Osteocyte (in vitro differentiated cells): Measurements from ENCODE around the gene TMEM145. TPM values are rescaled to one million over a fixed set of nuclear protein-coding genes. Genes with fewer than 3 reads are reported as not detected.

Experiments used
- DNase-seq: peaks from one replicate; pipeline ENCODE4 v3.0.0; 2021; ENCODE audit warnings: mixed read lengths; ENCODE audit not compliant: unreplicated experiment; ENCODE audit errors: extremely low spot score
- H3K27ac Mint-ChIP-seq: one replicate; pipeline ENCODE4 v1.8.0; 2021; ENCODE audit warnings: mild to moderate bottlenecking, mixed read lengths; ENCODE audit not compliant: unreplicated experiment
- H3K27me3 Mint-ChIP-seq: one replicate; pipeline ENCODE4 v1.8.0; 2021; ENCODE audit warnings: mixed read lengths; ENCODE audit not compliant: unreplicated experiment
- H3K36me3 Mint-ChIP-seq: one replicate; pipeline ENCODE4 v1.8.0; 2021; ENCODE audit warnings: mixed read lengths; ENCODE audit not compliant: unreplicated experiment
- H3K4me1 Mint-ChIP-seq: one replicate; pipeline ENCODE4 v1.8.0; 2021; ENCODE audit warnings: mixed read lengths; ENCODE audit not compliant: unreplicated experiment
- H3K4me3 Mint-ChIP-seq: one replicate; pipeline ENCODE4 v1.8.0; 2021; ENCODE audit warnings: mild to moderate bottlenecking, moderate library complexity, mixed read lengths; ENCODE audit not compliant: unreplicated experiment
- H3K9me3 Mint-ChIP-seq: one replicate; pipeline ENCODE4 v1.8.0; 2021; ENCODE audit warnings: mixed read lengths; ENCODE audit not compliant: unreplicated experiment
- total RNA-seq: library from RNA; stranded (reverse); gene quantifications from 2 replicates; pipeline ENCODE4 v1.2.1, GENCODE V29; 2021
- TF ChIP-seq, protein P1 (sequence below): fragments of 200-600 bp; sonication (generic); IDR thresholded peaks from 2 replicates; pipeline ENCODE4 v1.5.0; 2021; ENCODE audit warnings: antibody characterized with exemption, mild to moderate bottlenecking, moderate library complexity

TMEM145 gene
- total RNA-seq, 1 donor from 2014 or later, result 0.78 TPM

- peaks cover 40% of the 10 kb centered on the region for H3K36me3 Mint-ChIP-seq
- TF ChIP-seq, protein P1, sequence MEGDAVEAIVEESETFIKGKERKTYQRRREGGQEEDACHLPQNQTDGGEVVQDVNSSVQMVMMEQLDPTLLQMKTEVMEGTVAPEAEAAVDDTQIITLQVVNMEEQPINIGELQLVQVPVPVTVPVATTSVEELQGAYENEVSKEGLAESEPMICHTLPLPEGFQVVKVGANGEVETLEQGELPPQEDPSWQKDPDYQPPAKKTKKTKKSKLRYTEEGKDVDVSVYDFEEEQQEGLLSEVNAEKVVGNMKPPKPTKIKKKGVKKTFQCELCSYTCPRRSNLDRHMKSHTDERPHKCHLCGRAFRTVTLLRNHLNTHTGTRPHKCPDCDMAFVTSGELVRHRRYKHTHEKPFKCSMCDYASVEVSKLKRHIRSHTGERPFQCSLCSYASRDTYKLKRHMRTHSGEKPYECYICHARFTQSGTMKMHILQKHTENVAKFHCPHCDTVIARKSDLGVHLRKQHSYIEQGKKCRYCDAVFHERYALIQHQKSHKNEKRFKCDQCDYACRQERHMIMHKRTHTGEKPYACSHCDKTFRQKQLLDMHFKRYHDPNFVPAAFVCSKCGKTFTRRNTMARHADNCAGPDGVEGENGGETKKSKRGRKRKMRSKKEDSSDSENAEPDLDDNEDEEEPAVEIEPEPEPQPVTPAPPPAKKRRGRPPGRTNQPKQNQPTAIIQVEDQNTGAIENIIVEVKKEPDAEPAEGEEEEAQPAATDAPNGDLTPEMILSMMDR, result no peak
- no peaks in the 10 kb centered on the region for H3K4me1 Mint-ChIP-seq
These were observed 36.4 kb downstream of the TMEM145 start for GRCh38 chr19:42349378-42350107.

DNA sequence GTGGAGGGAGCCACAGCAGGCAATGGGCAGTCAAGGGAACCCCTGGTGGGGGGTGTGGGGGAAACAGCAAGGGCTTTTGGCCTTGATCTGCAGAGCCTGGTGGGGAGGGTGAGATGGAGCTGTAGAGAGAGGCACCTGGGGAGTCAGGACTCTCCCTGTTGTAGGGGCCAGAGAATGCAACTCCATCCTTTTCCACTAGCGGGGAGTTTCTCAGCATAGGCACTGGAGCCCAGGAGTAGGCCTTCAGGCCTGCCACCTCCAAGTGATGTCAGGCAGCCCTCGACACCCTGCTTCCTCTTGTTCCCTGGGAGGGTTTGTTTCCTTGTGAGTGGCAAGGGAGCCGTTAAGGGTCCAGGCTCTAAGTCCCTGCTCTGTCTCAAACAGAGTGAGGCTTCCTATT is 37.3 kb downstream of the TMEM145 start:
- DNase-seq, result no peak
- peaks cover 36% of the 10 kb centered on the region for H3K36me3 Mint-ChIP-seq
- no peaks in the 10 kb centered on the region for H3K4me1 Mint-ChIP-seq
- H3K9me3 Mint-ChIP-seq, result no peaks in the 10 kb centered on the region
- TF ChIP-seq, protein P1, result no peak
- no peak overlapping the region for H3K4me3 Mint-ChIP-seq
- no peaks in the 10 kb centered on the region for H3K27me3 Mint-ChIP-seq
- H3K27ac Mint-ChIP-seq, result no peak overlapping the region

More at GRCh38 chr19:42349378-42350107, 36.4 kb downstream of the TMEM145 start:
- no peak overlapping the region for H3K4me3 Mint-ChIP-seq
- no peaks in the 10 kb centered on the region for H3K27me3 Mint-ChIP-seq
- DNase-seq, result no peak
- H3K9me3 Mint-ChIP-seq, result no peaks in the 10 kb centered on the region
- H3K27ac Mint-ChIP-seq, result no peak overlapping the region

DNA sequence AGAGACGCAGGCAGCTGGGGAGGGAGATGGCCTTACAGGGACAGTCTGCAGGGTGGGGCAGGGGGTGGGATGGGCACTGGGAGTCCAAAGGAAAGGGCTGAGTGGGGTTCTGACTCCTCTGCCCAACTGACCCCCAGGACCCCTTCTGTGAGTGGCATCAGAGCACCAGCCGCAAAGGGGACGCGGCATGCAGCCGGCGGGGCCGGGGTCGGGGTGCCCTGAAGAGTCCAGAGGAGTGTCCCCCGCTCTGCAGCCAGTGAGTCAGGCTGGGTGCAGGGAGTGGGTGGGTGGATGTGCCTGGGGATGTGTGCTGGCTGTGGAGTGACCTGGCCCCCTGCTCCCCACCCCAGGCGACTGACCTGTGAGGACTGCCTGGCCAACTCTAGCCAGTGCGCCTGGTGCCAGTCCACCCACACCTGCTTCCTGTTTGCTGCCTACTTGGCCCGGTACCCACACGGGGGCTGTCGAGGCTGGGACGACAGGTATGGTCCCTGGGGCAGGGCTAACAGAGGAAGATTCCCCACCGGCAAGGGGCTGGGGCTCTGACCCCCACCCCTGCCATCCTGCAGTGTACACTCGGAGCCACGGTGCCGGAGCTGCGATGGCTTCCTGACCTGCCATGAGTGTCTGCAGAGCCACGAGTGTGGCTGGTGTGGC is 38.1 kb downstream of the TMEM145 start:
- Mint-ChIP-seq H3K4me3 (no peak overlapping the region), H3K9me3 (no peaks in the 10 kb centered on the region), H3K27me3 (no peaks in the 10 kb centered on the region), H3K36me3 (peaks cover 31% of the 10 kb centered on the region), H3K4me1 (no peaks in the 10 kb centered on the region), H3K27ac (no peak overlapping the region)
- no peak for DNase-seq
- TF ChIP-seq, protein P1, result no peak

DNA sequence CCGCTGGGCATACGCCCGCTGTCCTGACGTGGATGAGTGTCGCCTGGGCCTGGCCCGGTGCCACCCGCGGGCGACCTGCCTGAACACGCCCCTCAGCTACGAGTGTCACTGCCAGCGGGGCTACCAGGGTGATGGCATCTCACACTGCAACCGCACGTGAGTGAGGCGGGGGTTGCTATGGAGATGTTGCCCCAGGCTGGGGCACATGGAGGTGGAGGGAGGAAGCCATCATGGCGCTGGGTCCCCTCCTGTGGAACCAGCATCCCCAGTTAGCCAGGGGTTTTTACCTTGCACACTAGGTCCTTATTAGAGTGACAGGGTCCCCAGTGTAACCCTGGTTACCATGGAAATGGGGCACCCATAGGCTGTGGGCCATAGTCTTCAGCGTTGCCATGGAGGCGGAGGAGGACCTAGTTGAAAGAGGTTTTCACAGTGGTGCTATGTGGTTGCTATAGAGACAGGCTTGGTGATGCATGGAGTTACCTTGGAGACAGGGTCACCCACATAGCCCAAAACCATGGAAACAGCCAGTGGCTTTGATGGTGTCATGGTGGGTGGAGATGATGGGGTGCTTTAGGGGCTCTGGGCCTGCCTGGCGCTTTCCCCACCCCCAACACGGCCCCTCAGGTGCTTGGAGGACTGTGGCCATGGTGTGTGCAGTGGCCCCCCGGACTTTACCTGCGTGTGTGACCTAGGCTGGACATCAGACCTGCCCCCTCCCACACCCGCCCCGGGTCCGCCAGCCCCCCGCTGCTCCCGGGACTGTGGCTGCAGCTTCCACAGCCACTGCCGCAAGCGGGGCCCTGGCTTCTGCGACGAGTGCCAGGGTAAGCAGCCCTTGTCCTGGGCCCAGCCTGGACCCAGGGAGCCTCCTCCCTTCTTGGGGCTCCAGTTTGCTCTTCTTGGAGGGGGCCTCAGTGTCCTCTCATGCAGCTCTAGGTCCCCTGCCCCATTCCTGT is 39.5 kb downstream of the TMEM145 start:
- no peaks in the 10 kb centered on the region for H3K4me1 Mint-ChIP-seq
- H3K4me3 Mint-ChIP-seq, result no peak overlapping the region
- peaks cover 31% of the 10 kb centered on the region for H3K36me3 Mint-ChIP-seq
- H3K27me3 Mint-ChIP-seq, result no peaks in the 10 kb centered on the region
- no peak for DNase-seq
- no peaks in the 10 kb centered on the region for H3K9me3 Mint-ChIP-seq
- TF ChIP-seq, protein P1, result no peak
- H3K27ac Mint-ChIP-seq, result no peak overlapping the region
